Body of pancreas (tissue), 4 donors: ENCODE results near the gene TRAF5. TPM values are rescaled to one million over a fixed set of nuclear protein-coding genes. Genes with fewer than 3 reads are reported as not detected.
"Not testable (repeated sequence)": the region's sequence is repeated elsewhere in the genome, so short reads cannot be mapped to it uniquely, and the experiment has no call there.

Experiments
- ATAC-seq: fragments of 150-250 bp; one replicate; pipeline ENCODE4 v1.9.1; 2016
- DNase-seq, 4 donors: peaks; one replicate each; pipeline ENCODE4 v3.0.0-alpha.2; 2019
- H3K27ac ChIP-seq, 4 donors: fragments of 200-600 bp; sonication (generic); 1 replicate in 3 of 4; 2 replicates in 1 of 4; pipeline versions ENCODE4 v1.5.1 to v1.6.1; 2016 to 2019; ENCODE audit warnings: mild to moderate bottlenecking in 1 of 4, mixed read lengths in 1 of 4, moderate library complexity in 1 of 4
- H3K27me3 ChIP-seq, 2 donors: fragments of 200-600 bp; sonication (generic); one replicate each; pipeline ENCODE4 v1.6.0; 2016; ENCODE audit warnings: mild to moderate bottlenecking in 1 of 2
- H3K36me3 ChIP-seq, 2 donors: fragments of 200-600 bp; sonication (generic); replicated peaks in 1 of 2; 2 replicates each; pipeline ENCODE4 v1.5.1; 2016; ENCODE audit warnings: low read depth in 2 of 2; ENCODE audit not compliant: insufficient read depth in 1 of 2
- H3K4me1 ChIP-seq: fragments of 200-600 bp; sonication (generic); one replicate; pipeline ENCODE4 v1.6.0; 2016
- H3K4me3 ChIP-seq, 2 donors: fragments of 200-600 bp; sonication (generic); 1 replicate in 1 of 2; 2 replicates in 1 of 2; pipeline ENCODE4 v1.5.1; 2016 to 2019
- H3K9me3 ChIP-seq, 3 donors: fragments of 200-600 bp; sonication (generic); 1 replicate in 2 of 3; 2 replicates in 1 of 3; pipeline ENCODE4 v1.5.1; 2016
- POLR2A ChIP-seq, 3 donors: fragments of 450-650 bp; IDR thresholded peaks; one replicate each; pipeline ENCODE4 v1.6.1; 2016; ENCODE audit warnings: antibody characterized with exemption in 3 of 3, mild to moderate bottlenecking in 2 of 3
- WGBS, 2 donors: methylation state at CpG; one replicate each; pipeline ENCODE4 v1.1.5; 2017; 5-methylcytosine and 5-hydroxymethylcytosine counted together
- intact Hi-C: fragments of 100-400 bp; cut with DNase I; formaldehyde crosslinking; loops from one replicate; pipeline ENCODE4 v1.15.1; 2023
- total RNA-seq, 2 donors: library from RNA; depleted of rRNA; stranded (reverse); fragments of >200 nt; gene quantifications; one replicate each; pipeline ENCODE4 v1.1.0, GENCODE V29; 2016
- TF ChIP-seq, protein P1 (sequence below), 7 experiments: fragments of 450-650 bp in 4 of 7; fragments of 200-600 bp in 3 of 7; sonication (generic) in 3 of 7; IDR thresholded peaks; one replicate each; pipeline ENCODE4 v1.5.1; 2016 to 2019; ENCODE audit warnings: antibody characterized with exemption in 7 of 7

Gene TRAF5
- total RNA-seq, 2 donors from 2014 or later = 35.6 to 37.6 TPM

DNA sequence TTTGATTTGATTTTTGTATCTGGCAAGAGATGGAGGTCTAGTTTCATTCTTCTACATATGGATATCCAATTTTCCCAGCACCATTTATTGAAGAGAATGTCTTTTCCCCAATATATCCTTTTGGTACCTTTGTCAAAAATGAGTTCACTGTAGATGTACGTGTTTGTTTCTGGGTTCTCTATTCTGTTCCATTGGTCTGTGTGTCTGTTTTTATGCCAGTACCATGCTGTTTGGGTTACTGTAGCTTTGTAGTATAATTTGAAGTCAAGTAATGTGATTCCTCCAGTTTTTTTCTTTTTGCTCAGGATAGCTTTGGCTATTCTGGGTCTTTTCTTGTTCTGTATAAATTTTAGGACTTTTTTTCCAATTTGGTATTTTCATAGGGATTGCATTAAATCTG is 75.1 kb downstream of the TRAF5 start:
- H3K9me3 ChIP-seq, ATAC-seq, H3K4me3 ChIP-seq, H3K36me3 ChIP-seq, DNase-seq, H3K4me1 ChIP-seq, H3K27me3 ChIP-seq, intact Hi-C loops, H3K27ac ChIP-seq: not testable (repeated sequence)
- 87 to 88% methylated on average over 1 of the region's 1 CpG for WGBS, 2 donors

DNA sequence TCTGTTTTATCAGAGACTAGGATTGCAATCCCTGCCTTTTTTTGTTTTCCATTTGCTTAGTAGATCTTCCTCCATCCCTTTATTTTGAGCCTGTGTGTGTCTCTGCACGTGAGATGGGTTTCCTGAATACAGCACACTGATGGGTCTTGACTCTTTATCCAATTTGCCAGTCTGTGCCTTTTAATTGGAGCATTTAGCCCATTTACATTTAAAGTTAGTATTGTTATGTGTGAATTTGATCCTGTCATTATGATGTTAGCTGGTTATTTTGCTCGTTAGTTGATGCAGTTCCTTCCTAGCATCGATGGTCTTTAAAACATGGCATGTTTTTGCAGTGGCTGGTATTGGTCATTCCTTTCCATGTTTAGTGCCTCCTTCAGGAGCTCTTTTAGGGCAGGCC is 79.5 kb downstream of the TRAF5 start:
- intact Hi-C loops, DNase-seq, H3K36me3 ChIP-seq, H3K9me3 ChIP-seq, H3K27me3 ChIP-seq, H3K27ac ChIP-seq, H3K4me1 ChIP-seq, ATAC-seq, H3K4me3 ChIP-seq: not testable (repeated sequence)
- 96 to 100% methylated on average over 2 to 3 of the region's 3 CpGs for WGBS, 2 donors

DNA sequence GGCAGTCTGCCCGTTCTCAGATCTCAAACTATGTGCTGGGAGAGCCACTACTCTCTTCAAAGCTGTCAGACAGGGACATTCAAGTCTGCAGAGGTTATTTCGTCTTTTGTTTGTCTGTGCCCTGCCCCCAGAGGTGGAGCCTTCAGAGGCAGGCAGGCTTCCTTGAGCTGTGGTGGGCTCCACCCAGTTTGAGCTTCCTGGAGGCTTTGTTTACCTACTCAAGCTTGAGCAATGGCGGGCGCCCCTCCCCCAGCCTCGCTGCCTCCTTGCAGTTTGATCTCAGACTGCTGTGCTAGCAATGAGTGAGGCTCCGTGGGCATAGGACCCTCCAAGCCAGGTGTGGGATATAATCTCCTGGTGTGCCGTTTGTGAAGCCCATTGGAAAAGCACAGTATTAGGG is 81.1 kb downstream of the TRAF5 start:
- H3K27me3 ChIP-seq, H3K27ac ChIP-seq, intact Hi-C loops, ATAC-seq, H3K4me3 ChIP-seq, H3K4me1 ChIP-seq, H3K9me3 ChIP-seq, H3K36me3 ChIP-seq, DNase-seq: not testable (repeated sequence)
- 97 to 100% methylated on average over 6 to 7 of the region's 7 CpGs for WGBS, 2 donors

DNA sequence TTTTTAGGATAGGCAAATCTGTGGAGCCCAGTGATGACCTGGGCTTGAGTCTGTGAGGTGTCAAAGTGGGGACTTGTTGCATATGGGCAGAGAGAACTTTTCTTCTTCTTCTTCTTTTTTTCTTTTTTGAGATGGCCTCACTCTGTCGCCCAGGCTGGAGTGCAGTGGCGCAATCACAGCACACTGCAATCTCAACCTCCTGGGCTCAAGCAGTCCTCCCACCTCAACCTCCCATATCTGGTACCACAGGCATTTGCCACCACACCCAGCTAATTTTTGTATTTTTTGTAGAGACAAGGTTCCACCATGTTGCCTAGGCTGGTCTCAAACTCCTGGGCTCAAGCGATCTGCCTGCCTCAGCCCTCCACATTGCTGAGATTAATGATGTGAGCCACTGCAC is 85.0 kb downstream of the TRAF5 start:
- no peaks in the 10 kb centered on the region for H3K27me3 ChIP-seq
- WGBS, 2 donors = 89% methylated on average over 3 of the region's 3 CpGs
- no peak overlapping the region for H3K4me3 ChIP-seq
- H3K4me1 ChIP-seq = no peaks in the 10 kb centered on the region
- intact Hi-C loops = no loop called here
- TF ChIP-seq, protein P1, sequence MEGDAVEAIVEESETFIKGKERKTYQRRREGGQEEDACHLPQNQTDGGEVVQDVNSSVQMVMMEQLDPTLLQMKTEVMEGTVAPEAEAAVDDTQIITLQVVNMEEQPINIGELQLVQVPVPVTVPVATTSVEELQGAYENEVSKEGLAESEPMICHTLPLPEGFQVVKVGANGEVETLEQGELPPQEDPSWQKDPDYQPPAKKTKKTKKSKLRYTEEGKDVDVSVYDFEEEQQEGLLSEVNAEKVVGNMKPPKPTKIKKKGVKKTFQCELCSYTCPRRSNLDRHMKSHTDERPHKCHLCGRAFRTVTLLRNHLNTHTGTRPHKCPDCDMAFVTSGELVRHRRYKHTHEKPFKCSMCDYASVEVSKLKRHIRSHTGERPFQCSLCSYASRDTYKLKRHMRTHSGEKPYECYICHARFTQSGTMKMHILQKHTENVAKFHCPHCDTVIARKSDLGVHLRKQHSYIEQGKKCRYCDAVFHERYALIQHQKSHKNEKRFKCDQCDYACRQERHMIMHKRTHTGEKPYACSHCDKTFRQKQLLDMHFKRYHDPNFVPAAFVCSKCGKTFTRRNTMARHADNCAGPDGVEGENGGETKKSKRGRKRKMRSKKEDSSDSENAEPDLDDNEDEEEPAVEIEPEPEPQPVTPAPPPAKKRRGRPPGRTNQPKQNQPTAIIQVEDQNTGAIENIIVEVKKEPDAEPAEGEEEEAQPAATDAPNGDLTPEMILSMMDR (IDR thresholded peaks at IDR 0.05) = no peak
- TF ChIP-seq POLR2A (IDR thresholded peaks at IDR 0.05) = no peak
- no peak overlapping the region for H3K27ac ChIP-seq
- no peaks in the 10 kb centered on the region for H3K9me3 ChIP-seq
- ATAC-seq (no peak), DNase-seq (no peak)
- H3K36me3 ChIP-seq = no peaks in the 10 kb centered on the region

DNA sequence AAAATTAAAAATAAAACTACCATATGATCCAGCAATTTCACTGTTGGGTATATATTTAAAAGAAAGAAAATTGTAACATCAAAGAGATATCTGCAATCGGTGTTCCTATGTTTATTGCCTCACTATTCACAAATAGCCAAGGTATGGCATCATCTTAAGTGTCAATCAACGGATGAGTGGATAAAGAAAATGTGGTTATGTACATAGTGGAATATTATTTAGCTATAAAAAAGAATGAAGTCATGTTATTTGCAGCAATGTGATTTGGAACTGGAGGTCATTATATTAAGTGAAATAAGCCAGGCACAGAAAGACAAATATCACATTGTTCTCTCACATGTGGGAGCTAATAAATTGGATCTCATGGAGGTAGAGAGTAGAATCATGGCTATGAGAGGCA is 89.1 kb downstream of the TRAF5 start:
- Histone ChIP-seq H3K27me3 (no peaks in the 10 kb centered on the region), H3K9me3 (no peaks in the 10 kb centered on the region), H3K4me3 (no peak overlapping the region), H3K4me1 (no peaks in the 10 kb centered on the region), H3K27ac (peak overlapping the region in 1 of 4 donors; percentile 78), H3K36me3 (no peaks in the 10 kb centered on the region)
- intact Hi-C loops = no loop called here
- ATAC-seq (peak; percentile 12), DNase-seq (no peak)
- WGBS, 2 donors = 63 to 71% methylated on average over 2 of the region's 2 CpGs
- TF ChIP-seq, protein P1 (IDR thresholded peaks at IDR 0.05) = no peak
- no peak for TF ChIP-seq POLR2A (IDR thresholded peaks at IDR 0.05)

DNA sequence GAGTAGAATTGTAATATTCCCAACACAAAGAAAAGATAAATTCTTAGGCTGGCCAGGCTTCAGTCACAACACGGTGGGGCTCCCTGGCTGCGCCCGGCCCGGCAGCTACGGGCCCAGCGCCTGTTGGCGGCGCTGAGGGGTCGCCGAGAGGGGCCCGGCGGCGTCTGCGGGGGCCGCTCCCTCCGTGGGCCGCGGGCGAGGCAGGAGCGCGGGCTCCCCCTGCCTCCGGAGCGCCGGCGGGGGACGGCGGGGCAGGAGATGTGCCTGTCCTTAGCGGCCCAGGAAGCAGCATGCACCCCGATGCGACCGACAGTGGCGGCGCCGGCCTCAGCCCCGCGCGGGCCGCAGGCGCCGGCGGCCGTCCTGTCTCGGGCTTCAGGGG is 89.6 kb downstream of the TRAF5 start:
- H3K27me3 ChIP-seq, H3K9me3 ChIP-seq, H3K36me3 ChIP-seq, H3K4me1 ChIP-seq, intact Hi-C loops: not testable (repeated sequence)
- 5 to 9% methylated on average over 17 to 30 of the region's 43 CpGs for WGBS, 2 donors
- peak overlapping the region; percentile 32 to 85 (median 76) for H3K27ac ChIP-seq
- H3K4me3 ChIP-seq = peak overlapping the region in 1 of 2 donors; percentile 25
- DNase-seq (peak; percentile 9 to 57 (median 18)), ATAC-seq (peak; percentile 78)

DNA sequence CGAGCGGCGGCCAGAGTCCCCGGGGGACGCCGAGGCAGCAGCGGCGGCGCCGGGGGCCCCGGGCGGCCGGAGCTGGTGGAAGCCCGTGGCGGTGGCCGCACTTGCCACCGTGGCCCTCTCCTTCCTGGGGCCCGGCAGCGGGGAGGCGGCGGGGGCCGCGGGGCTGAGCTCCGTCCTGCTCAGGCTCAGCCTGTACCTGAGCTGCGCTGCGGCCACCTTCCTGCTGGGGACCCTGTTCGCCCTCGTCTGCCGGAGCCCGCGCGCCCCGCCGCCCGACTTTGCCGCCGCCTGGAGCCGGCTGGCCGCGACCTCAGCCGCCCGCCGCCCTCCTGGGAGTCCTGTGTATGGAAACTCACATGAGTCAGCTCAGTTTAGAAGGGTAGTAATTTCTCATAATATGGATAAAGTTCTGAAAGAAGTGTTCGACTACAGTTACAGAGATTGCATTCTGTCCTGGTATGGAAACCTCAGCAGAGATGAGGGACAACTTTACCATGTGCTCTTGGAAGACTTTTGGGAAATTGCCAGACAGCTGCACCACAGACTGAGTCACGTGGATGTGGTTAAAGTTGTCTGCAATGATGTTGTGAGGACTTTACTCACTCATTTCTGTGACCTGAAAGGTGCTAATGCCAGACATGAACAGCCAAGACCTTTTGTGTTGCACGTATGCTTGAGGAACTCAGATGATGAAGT is 90.1 kb downstream of the TRAF5 start:
- H3K36me3 ChIP-seq, H3K4me1 ChIP-seq, intact Hi-C loops, H3K27me3 ChIP-seq, H3K9me3 ChIP-seq: not testable (repeated sequence)
- Histone ChIP-seq H3K27ac (peak overlapping the region; percentile 32 to 85 (median 76)), H3K4me3 (peak overlapping the region in 1 of 2 donors; percentile 25)
- 4 to 17% methylated on average over 7 to 34 of the region's 46 CpGs for WGBS, 2 donors
- DNase-seq (peak; percentile 44 to 65 (median 54)), ATAC-seq (peak; percentile 74)
- peak in 1 of 3 donors; percentile 27 for TF ChIP-seq POLR2A (IDR thresholded peaks at IDR 0.05)
